Osteoblast (primary cell): ENCODE results near the gene SEMA6B. TPM values are rescaled to one million over a fixed set of nuclear protein-coding genes. Genes with fewer than 3 reads are reported as not detected.

Experiments
- DNase-seq: peaks from one replicate; pipeline ENCODE4 v3.0.0; 2011; ENCODE audit warnings: low spot score, mixed read lengths; ENCODE audit not compliant: insufficient read length; ENCODE audit errors: missing footprints
- H2AFZ ChIP-seq: 2 replicates; pipeline ENCODE4 v1.6.0; 2011; ENCODE audit warnings: mild to moderate bottlenecking, low read length
- H3K27ac ChIP-seq: 2 replicates; pipeline ENCODE4 v1.5.1; 2011; ENCODE audit warnings: mild to moderate bottlenecking, low read depth, low read length, moderate library complexity
- H3K27me3 ChIP-seq: 2 replicates; pipeline ENCODE4 v1.6.0; 2012; ENCODE audit warnings: mild to moderate bottlenecking, control low read depth, inconsistent platforms, low read length, moderate library complexity; ENCODE audit not compliant: insufficient read depth
- H3K36me3 ChIP-seq: 2 replicates; pipeline ENCODE4 v1.5.1; 2011; ENCODE audit warnings: mild to moderate bottlenecking, low read length, control low read depth, moderate library complexity; ENCODE audit not compliant: insufficient read depth
- H3K4me1 ChIP-seq: 2 replicates; pipeline ENCODE4 v1.5.1; 2011; ENCODE audit warnings: mild to moderate bottlenecking, low read length, control low read depth, moderate library complexity; ENCODE audit not compliant: insufficient read depth
- H3K4me2 ChIP-seq: 2 replicates; pipeline ENCODE4 v1.6.0; 2011; ENCODE audit warnings: mild to moderate bottlenecking, low read length; ENCODE audit not compliant: insufficient read depth
- H3K4me3 ChIP-seq: fragments of 200-600 bp; sonication (generic); 3 replicates; pipeline ENCODE4 v1.5.1; 2012; ENCODE audit warnings: mild to moderate bottlenecking, low read length, inconsistent platforms; ENCODE audit not compliant: insufficient read depth
- H3K79me2 ChIP-seq: 2 replicates; pipeline ENCODE4 v1.6.0; 2012; ENCODE audit warnings: mild to moderate bottlenecking, low read length, control low read depth, inconsistent platforms; ENCODE audit not compliant: insufficient read depth
- H3K9me3 ChIP-seq: 2 replicates; pipeline ENCODE4 v1.5.1; 2011; ENCODE audit warnings: low read depth, low read length, control low read depth
- H4K20me1 ChIP-seq: 2 replicates; pipeline ENCODE4 v1.6.0; 2012; ENCODE audit warnings: mild to moderate bottlenecking, low read length, control low read depth; ENCODE audit not compliant: insufficient read depth
- total RNA-seq: library from RNA; depleted of rRNA; stranded (reverse); fragments of >200 nt; gene quantifications from 2 replicates; pipeline ENCODE4 v1.2.3, GENCODE V29; 2012
- TF ChIP-seq, protein P1 (sequence below): IDR thresholded peaks from 2 replicates; pipeline ENCODE4 v1.5.1; 2011; ENCODE audit warnings: mild to moderate bottlenecking, low read depth, low read length, moderate library complexity; ENCODE audit errors: extremely low read depth

SEMA6B gene
- total RNA-seq, 1 donor = 0.36 TPM

DNA sequence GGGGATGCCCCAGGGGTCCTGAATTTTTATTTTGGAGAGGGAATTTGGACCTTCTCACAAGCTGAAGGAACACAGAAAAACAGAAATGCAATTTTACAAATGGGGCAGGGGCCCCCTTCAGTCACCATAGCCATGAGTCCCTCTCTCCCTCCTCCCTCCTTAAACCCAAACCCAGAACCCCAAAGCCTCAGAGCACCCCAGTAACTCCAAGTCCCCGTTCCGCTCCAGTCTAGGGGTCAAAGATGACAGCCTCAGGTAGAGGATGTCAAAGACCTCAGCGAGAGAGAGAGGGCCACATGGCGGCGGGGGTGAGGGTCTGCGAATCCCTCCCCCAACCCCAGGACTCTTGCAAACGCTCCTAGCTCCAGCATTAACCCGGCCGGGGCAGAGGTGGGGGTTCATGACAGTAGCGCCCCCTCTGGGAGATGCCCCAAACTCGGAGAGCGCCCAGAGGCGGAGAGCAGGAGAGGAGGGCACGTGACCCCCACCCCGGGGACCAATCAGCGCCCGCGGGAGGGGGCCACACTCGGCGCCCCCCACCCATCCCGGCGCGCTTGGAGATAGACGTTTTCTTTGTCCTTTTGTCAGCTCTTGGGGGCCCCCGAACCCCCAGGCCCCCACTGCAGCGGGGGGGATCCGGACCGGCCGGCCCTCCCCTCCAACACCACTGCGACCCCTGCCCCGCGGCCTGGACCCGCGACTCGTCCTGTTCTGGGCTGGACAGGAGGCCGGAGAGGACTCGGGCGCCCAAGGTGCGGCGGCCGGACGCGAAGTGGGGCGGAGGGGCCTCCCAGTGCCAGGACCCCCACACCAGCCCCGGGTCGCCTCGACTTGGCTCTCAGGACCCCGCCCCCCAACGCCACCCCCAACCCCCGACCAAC, 20.8 kb upstream of the SEMA6B start:
- Histone ChIP-seq H3K4me1 (peaks cover 7% of the 10 kb centered on the region), H3K4me3 (no peak overlapping the region), H3K36me3 (no peaks in the 10 kb centered on the region), H2AFZ (no peak overlapping the region), H4K20me1 (no peaks in the 10 kb centered on the region), H3K9me3 (no peaks in the 10 kb centered on the region), H3K27me3 (peaks cover 47% of the 10 kb centered on the region), H3K79me2 (no peaks in the 10 kb centered on the region), H3K27ac (no peak overlapping the region), H3K4me2 (no peak overlapping the region)
- TF ChIP-seq, protein P1, sequence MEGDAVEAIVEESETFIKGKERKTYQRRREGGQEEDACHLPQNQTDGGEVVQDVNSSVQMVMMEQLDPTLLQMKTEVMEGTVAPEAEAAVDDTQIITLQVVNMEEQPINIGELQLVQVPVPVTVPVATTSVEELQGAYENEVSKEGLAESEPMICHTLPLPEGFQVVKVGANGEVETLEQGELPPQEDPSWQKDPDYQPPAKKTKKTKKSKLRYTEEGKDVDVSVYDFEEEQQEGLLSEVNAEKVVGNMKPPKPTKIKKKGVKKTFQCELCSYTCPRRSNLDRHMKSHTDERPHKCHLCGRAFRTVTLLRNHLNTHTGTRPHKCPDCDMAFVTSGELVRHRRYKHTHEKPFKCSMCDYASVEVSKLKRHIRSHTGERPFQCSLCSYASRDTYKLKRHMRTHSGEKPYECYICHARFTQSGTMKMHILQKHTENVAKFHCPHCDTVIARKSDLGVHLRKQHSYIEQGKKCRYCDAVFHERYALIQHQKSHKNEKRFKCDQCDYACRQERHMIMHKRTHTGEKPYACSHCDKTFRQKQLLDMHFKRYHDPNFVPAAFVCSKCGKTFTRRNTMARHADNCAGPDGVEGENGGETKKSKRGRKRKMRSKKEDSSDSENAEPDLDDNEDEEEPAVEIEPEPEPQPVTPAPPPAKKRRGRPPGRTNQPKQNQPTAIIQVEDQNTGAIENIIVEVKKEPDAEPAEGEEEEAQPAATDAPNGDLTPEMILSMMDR = no peak
- peak; percentile 91 for DNase-seq

DNA sequence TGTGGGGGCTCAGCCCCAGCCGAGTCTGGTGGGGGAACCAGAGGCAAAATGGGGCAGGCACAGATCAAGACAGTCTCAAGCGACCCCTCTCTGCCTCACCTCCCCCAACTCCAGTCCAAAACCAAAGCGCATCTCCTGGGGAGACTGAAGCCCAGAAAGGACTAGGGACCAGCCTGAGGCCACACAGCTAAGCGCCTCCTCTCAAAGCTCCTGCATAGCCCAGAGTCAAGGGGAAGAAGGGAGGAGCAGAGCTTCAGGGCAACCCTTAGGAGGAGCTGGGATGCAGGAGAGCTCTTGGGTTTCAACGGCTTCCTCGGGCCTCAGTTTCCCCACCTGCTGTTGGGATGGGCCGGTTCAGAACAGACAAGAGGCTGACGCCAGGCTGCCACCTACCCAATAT, 19.9 kb upstream of the SEMA6B start:
- H2AFZ ChIP-seq = no peak overlapping the region
- no peak overlapping the region for H3K4me2 ChIP-seq
- no peak overlapping the region for H3K27ac ChIP-seq
- TF ChIP-seq, protein P1 = no peak
- peaks cover 12% of the 10 kb centered on the region for H3K4me1 ChIP-seq
- H3K79me2 ChIP-seq = no peaks in the 10 kb centered on the region
- H4K20me1 ChIP-seq = no peaks in the 10 kb centered on the region
- H3K9me3 ChIP-seq = no peaks in the 10 kb centered on the region
- H3K36me3 ChIP-seq = no peaks in the 10 kb centered on the region
- H3K27me3 ChIP-seq = peaks cover 39% of the 10 kb centered on the region
- no peak overlapping the region for H3K4me3 ChIP-seq
- peak; percentile 85 for DNase-seq

DNA sequence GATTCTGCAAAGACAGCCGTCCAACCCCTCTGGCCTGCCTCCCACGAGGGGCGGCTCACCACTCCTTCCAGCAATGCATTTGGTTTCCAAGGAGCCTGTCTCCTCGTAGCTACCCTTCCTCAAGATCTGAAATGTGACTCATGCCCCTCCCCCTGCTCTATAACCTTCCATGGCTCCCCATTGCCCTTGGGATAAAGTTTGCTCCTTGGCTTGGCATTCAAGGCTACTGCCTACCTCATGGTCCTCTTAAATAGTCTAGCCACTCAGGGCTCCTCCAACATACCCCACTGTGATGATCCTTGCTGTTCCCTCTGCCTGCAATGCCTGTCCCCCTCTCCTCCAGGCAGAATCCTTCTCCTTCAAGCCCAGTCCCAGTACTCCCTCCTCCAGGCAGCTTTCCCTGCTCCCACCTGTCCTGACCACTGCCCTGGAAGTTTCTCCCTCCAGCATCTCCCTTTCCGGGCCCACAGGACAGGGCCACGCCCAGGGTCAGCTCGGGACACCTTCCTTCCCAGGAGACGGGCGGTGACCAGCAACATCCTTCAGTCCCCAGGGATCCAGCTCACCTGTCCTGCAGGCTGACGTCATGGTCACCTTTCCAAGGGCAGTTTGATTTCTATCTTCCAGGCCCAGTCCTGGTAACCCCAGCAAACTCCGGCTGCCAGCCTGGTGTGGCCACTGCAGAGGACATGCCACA, 19.2 kb upstream of the SEMA6B start:
- Histone ChIP-seq H3K27ac (no peak overlapping the region), H3K36me3 (no peaks in the 10 kb centered on the region), H3K79me2 (no peaks in the 10 kb centered on the region), H3K9me3 (no peaks in the 10 kb centered on the region), H3K4me1 (peaks cover 12% of the 10 kb centered on the region), H3K4me3 (no peak overlapping the region), H3K4me2 (no peak overlapping the region), H3K27me3 (peaks cover 39% of the 10 kb centered on the region), H4K20me1 (no peaks in the 10 kb centered on the region), H2AFZ (no peak overlapping the region)
- TF ChIP-seq, protein P1 = no peak
- peak; percentile 89 for DNase-seq
